Measurements from ENCODE around the gene TIMM10.

The TIMM10 gene

DNA sequence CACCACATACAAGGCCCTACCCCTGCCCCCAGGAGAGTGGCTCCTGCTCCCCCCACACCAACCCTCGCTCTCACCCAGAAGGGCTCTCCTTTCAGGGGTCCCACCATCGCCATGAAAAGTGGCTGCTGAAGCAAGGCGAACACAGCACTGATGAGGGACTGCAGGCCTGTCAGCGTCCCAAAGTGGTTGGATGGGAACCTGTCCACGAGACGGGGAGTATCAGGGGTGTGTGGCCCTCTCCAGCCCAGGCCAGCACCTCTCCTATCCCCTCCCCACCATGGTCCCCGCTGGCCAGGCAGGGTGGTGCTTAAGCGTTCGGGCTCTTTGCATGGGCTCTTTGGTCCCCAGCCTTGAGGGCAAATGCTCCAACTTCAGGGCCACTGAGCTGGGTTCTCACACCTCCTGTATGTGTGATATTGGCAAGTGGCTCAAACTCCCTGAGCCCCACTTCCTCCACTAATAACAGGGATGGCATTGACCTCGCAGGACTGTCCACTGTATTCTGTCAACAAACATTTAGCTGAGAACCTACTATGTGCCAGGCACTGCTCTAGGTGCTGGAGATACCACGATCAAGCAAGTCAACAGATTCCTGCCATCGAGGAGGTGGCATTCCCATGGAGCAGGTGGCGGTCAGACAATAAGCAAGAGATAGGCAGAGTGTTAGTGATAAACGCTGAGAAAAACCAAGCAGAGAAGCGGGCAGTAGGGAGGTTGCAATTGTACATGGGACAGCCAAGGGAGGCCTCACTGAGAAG lies 43.4 kb downstream of the TIMM10 start:
- no peak for DNase-seq (ENCODE audit: low read depth, low spot score)

DNA sequence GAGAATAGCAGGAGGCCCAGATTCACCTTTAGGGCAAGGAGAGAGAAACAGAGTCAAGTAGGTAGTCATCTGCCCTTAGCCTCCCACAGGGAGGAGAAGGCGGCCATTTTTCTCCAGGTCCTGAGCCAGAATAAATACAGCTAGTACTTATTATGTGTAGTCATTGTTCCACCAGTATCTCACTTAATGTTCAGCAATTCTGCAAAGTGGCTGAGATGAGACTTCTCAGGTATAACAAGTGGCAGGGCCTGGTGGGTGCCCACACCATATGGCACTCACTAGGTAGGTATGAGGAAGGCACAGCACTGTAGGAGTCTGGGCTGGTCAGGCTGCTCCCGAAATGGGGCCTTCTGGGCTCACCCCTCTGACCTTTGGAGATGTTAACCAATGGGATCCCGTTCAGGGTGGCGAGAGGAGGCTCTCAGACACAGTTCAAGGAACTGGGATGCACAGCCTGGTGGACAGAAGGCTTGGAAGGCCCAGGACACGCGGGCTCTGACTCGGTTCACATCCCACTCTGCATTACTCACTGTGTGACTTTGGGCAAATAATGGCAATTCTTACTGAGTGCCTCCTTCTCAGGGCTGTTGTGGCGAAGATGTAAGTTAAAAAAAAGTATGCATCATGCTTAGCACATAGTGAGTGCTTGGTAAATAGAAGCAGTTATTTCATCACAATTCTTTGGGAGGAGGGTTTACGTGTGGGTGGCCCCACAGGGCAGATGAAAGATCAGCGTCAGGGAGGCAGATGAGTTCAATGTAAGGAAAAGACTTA lies 45.1 kb downstream of the TIMM10 start:
- no peak overlapping the region for H3K27ac ChIP-seq
- no peak for DNase-seq (ENCODE audit: low read depth, low spot score)

More for the DNA sequence above, 43.4 kb downstream of the TIMM10 start:
- no peak overlapping the region for H3K27ac ChIP-seq

DNA sequence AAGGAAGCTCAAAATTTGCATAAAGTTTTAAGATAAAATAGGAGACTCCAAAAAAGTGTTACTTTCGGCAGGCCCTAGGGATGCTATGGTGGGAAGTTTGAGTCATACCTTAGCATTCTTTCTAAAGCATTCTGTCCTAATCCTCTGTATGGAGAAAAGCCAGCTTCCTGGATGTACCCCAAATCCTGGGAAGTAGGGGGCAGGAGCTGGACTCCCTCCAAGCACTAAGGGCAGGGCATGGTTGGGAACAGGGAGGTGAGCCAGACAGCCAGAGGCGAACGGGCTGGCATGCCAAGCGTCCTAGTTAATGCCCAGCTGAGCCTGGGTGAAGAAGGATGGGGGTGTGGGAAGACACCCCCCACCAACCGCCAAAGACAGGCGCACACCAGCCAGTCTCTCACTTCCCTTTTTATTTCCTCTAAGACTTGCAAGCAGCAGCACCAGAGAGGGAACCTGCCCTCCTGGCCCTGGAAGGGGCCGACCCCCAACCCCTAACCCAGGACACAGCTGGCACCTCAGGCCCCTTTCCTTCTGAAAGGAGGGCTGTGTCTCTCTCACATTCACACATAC lies 46.3 kb downstream of the TIMM10 start:
- no peak overlapping the region for H3K27ac ChIP-seq
- no peak for DNase-seq (ENCODE audit: low read depth, low spot score)

DNA sequence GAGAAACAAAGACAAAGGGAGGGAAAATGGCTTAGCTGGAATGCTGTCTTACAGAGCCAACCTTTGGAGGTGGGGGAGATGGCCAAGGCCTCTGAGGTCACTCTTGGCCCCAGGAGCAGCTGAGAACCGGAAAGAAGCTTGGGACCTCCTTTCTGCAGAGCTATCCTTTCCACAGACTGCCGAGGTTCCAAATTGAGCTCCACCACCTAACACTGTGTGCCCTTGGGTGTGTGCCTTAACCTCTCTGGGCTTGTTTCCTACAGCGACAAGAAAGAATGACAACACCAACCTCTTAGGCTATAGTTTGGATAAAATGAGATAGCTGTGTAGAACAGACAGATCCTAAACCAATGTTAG lies 47.0 kb downstream of the TIMM10 start:
- DNase-seq (ENCODE audit: low read depth, low spot score) = no peak
- no peak overlapping the region for H3K27ac ChIP-seq

DNA sequence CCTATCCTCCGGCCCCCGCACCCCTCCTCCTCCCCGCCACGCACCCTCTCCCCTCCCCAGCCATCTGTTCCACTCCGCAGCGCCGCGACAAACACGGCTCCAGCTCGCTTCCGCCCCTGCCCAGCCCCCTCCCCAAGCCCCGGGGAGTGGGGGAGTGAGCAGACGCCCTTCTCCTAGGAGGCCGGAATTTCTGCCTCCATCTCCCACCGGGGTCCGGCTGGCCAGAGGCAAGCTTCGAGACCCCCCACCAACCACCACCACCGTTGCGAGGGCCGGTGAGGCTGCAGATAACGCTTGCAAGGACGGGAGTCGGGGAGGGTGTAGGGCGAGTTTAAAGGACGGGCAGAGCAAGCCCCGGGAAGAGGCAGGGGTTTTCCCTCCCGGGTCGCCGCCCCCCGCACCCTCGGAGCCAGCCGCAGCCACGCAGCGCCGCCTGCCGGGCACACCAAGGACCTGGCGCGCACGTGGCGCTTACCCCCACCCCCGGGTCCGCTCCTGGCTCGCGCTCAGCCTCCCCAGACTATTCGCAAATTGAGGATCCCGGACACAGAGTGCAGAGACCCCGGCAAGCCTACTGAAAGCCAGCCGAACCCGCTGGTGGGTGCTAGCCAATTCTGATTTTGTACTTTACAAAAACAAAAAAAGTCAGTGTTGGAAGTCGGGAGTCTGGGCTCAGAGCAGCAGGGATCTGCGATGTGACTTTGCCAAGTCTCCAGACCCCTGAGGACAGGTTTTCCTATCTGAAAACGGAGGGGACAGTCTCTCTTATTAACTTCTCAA lies 47.6 kb downstream of the TIMM10 start:
- no peak overlapping the region for H3K27ac ChIP-seq
- DNase-seq (ENCODE audit: low read depth, low spot score) = no peak

DNA sequence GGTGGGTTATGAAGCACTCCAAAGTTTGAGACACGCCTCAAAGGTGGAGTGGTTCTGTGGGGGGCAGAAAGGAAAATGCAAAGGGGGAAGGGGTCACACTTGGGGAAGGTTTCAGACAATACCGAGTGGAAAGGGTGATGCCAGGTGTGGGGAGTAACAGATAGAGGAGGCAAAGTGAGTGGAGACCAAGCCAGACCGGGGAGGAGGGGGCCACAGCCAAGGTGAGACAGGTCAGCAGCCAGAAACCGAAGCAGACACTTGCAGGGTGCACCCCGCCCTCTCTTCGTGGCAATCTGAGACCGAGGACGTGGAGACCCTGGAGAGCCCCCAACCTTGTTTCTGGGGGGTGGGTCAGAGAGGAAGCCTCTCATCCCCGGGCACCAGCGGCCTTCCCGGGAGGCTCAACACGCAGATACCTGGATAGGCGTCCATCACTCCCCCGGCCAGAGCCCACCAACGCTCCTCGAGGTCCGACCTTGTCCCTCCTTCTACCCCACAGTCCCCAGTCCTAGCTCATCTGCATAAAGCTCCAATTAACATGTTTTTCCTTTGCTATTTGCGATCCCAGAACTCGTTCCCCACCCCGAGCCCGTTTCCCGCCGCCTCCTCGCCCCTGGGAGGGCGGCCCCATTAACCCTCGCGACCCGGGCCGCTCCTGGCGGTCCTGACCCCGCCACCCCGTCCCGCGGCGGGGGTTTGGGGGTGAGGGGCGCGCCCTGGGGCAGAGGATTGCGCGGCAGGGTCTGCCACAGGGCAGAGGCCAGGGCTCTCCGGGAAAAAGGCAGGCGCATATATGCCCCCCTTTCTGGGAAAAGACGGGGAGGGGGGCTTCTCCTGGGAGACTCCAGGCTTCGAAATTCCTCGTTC lies 48.4 kb downstream of the TIMM10 start:
- DNase-seq (ENCODE audit: low read depth, low spot score) = no peak
- no peak overlapping the region for H3K27ac ChIP-seq

DNA sequence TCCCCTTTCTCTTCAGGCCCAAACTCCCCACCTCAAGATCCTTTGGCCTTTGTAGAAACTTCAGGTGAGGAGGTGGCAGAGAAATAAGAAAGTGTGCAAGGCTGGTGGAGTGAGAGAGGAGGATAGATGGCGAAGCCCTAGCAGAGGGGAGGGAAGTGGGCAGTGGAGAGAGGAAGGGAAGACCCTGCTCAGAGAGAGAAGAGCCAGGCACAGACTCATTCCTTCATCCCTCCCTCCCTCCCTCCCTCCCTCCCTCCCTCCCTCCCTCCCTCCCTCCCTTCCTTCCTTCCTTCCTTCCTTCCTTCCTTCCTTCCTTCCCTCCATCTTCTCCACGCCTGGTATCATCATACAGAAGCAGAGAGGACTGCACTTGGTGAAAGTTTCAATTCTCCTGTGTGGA lies 49.2 kb downstream of the TIMM10 start:
- DNase-seq (ENCODE audit: low read depth, low spot score) = no peak
- no peak overlapping the region for H3K27ac ChIP-seq

DNA sequence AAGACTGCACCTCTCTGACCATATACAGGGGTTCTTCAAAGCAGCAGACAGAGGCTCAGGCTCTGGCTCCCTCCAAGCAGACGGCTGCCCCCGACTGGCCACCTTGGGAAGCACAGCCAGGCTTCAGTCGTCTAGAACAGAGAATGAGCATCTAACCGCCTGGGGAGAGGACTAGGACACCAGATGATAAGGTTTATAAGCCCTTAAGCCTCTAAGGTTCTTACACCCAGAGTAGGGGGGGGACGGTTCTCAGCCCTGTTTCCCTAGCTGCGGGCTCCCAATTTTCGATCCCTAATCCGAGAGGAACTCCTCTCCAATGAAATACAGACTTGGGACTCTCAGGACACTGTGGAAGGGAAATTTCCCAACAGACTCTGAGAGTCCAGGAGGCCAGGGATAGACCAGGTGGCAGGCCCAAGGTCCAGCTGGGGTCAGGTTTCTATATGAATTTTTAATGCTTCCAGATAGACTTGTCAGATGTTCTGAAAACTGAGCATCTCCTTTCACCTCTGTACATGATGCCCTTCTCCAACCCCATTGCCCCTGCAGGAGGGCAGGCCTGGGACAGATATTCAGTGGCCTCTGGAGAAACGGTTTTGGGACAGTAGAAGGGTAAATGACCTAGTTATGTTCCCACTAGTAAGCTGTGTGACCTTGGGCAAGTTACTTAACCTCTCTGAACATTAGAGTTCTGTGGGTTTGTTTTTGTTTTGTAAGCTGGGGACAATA lies 50.0 kb downstream of the TIMM10 start:
- no peak overlapping the region for H3K27ac ChIP-seq
- no peak for DNase-seq (ENCODE audit: low read depth, low spot score)

DNA sequence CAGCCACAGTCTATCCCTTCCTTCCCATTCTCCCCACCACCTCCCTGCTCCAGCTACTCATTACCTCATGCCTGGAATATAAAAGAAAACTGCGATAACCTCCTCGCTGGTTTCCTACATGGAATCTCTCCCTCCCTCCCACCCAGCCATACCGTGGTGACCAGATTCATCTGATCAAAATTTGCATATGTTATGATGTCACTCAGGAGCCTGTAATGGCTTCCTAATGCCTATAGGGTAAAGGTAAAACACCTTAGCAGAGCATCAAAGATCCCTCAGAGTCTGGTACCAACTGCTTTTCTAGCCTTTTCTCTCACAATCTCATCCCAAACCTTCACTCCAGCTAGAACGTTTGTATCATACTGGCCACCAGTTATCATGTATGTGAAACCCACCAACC lies 50.6 kb downstream of the TIMM10 start:
- H3K27ac ChIP-seq = no peak overlapping the region
- no peak for DNase-seq (ENCODE audit: low read depth, low spot score)

DNA sequence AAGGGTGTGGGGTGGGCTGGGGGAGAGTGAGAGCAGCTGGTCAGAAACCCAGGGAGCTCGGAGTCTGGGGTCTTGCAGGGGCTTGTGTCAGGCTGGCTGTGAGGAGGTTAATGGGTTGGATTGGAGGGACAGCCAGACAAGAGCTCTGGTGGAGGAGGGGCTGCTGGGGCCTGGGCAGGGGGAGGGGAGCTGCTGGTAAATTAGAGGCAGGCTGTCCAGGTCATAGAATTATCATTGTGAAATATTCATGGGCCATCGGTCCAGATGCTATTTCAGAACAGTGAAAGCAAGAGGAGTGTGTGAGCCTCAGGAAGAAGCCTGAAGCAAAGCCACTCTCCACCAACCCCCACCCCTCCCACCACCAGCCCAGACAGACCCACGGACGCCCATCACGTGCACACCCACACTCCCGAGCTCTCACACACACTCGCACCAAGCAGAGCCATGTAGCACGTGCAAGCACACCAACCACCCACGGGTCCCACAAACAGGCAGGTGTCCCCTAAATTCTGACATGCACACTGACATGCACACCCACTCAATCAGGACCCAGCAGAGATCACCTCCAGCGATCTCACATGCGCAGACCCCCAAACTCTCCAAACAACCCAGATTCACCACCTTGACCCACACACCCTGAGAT lies 51.4 kb downstream of the TIMM10 start:
- no peak overlapping the region for H3K27ac ChIP-seq
- no peak for DNase-seq (ENCODE audit: low read depth, low spot score)
